ENCODE measurements around the gene RAMAC. TPM values are rescaled to one million over a fixed set of nuclear protein-coding genes. Genes with fewer than 3 reads are reported as not detected.

Gene RAMAC
- polyA plus RNA-seq, 2 of the 4 experiments (the other 2 are of a cell fraction), result 38.9 to 68.1 TPM

- peak; percentile 93 to 96 for ATAC-seq
- Histone ChIP-seq H3K9me3 (no peaks in the 10 kb centered on the region), H3K4me2 (peak within 1 kb of the TSS; percentile 94), H3K4me3 (peak within 1 kb of the TSS; percentile 72), H3K4me1 (peaks cover 26% of the 10 kb centered on the region), H3K27ac (peak within 1 kb of the TSS; percentile 78 to 92)
- CTCF ChIA-PET, result interaction anchor here (0.6 to 5.4 kb wide), 47 partner anchors 8 to 631 kb away, joined by 3 to 60 read pairs (median 4); partner anchors contain the start of genes BTBD1, RAMAC, RPS17 and SH3GL3
- peak; percentile 94 to 95 for DNase-seq (ENCODE audit: low read depth in 1 of 2, low spot score in 1 of 2)
- POLR2A ChIA-PET, result interaction anchor here (0.6 to 2.6 kb wide), 11 partner anchors 11 to 471 kb away, joined by 3 to 16 read pairs (median 4); partner anchors contain the start of genes BTBD1, RAMAC and RPS17
- FAIRE-seq, result no peak
- 8% methylated on average over 60 of the region's 64 CpGs for WGBS (ENCODE audit: missing lambda C conversion rate)
- peak; percentile 98 for TF ChIP-seq MYC (IDR thresholded peaks at IDR 0.05; ENCODE audit: borderline replicate concordance, low read length)
- peak; percentile 71 for TF ChIP-seq CTCF (IDR thresholded peaks at IDR 0.05)
- no peak for TF ChIP-seq EP300 (IDR thresholded peaks at IDR 0.05)
- no peak for TF ChIP-seq MAFK (IDR thresholded peaks at IDR 0.05; ENCODE audit: partially characterized antibody)
- no peak for TF ChIP-seq CEBPB (IDR thresholded peaks at IDR 0.05)
- peak; percentile 99 for TF ChIP-seq MAX (IDR thresholded peaks at IDR 0.05)
- TF ChIP-seq KDM5A (IDR thresholded peaks at IDR 0.05), result peak; percentile 64; the same call in 1 of the 2 replicates
- TF ChIP-seq ZC3H11A (IDR thresholded peaks at IDR 0.05), result no peak
- no peak for TF ChIP-seq POLR2AphosphoS2 (conservative IDR thresholded peaks at IDR 0.05; ENCODE audit: low read length)
- peak; percentile 39; the same call in 1 of the 2 replicates for TF ChIP-seq NPAS2 (CRISPR knock-in tag; IDR thresholded peaks at IDR 0.05; ENCODE audit: borderline replicate concordance)
- TF ChIP-seq CBX8 (IDR thresholded peaks at IDR 0.05), result no peak
- TF ChIP-seq CHD4 (IDR thresholded peaks at IDR 0.05; ENCODE audit: borderline replicate concordance), result no peak
- TF ChIP-seq PHF8 (IDR thresholded peaks at IDR 0.05; ENCODE audit: borderline replicate concordance, low read depth), result peak; percentile 68
- TF ChIP-seq NR3C1 (IDR thresholded peaks at IDR 0.05), result no peak
- TF ChIP-seq BHLHE40 (IDR thresholded peaks at IDR 0.05; ENCODE audit: low read depth, low read length), result no peak
- TF ChIP-seq HEYL (CRISPR knock-in tag; IDR thresholded peaks at IDR 0.05), result no peak; the same call in 1 of the 2 replicates
- TF ChIP-seq ELK1 (IDR thresholded peaks at IDR 0.05; ENCODE audit: low read depth, low read length), result no peak
- no peak for TF ChIP-seq RCOR1 (IDR thresholded peaks at IDR 0.05; ENCODE audit: low read depth, low read length)
- TF ChIP-seq RNF2 (IDR thresholded peaks at IDR 0.05; ENCODE audit: borderline replicate concordance, low read depth), result no peak
- TF ChIP-seq RFX5 (IDR thresholded peaks at IDR 0.05), result no peak; the same call in 1 of the 2 replicates
- peak; percentile 42; the same call in 2 of the 3 replicates for TF ChIP-seq SMC3 (IDR thresholded peaks at IDR 0.05)
- peak; percentile 63; the same call in 1 of the 2 replicates for TF ChIP-seq ATOH8 (CRISPR knock-in tag; IDR thresholded peaks at IDR 0.05; ENCODE audit: low read depth)
- TF ChIP-seq FOXS1 (CRISPR knock-in tag; IDR thresholded peaks at IDR 0.05), result no peak
- 0 out of 2 replicates have a peak, but pooled peaks have one; percentile 62 for TF ChIP-seq HOXA7 (CRISPR knock-in tag; IDR thresholded peaks at IDR 0.05)
- peak in 1 of 2 experiments; percentile 33; a peak in 1 of 5 replicates for TF ChIP-seq RAD21 (conservative IDR thresholded peaks at IDR 0.05 in 1 of 2, IDR thresholded peaks at IDR 0.05 in 1 of 2)
- TF ChIP-seq BCL3 (IDR thresholded peaks at IDR 0.05), result peak; percentile 90
- TF ChIP-seq ZFP36 (IDR thresholded peaks at IDR 0.05; ENCODE audit: borderline replicate concordance, partially characterized antibody), result no peak
- TF ChIP-seq REST (IDR thresholded peaks at IDR 0.05), result no peak
- TF ChIP-seq ZNF302 (CRISPR knock-in tag; IDR thresholded peaks at IDR 0.05), result 0 out of 2 replicates have a peak, but pooled peaks have one; percentile 48
- TF ChIP-seq EHMT2 (IDR thresholded peaks at IDR 0.05; ENCODE audit: low read depth), result no peak
Measured at GRCh38 chr15:83011271-83012075, 25.5 kb downstream of the RAMAC start, which contains the start of gene C15orf40. Gene C15orf40 (minus strand): TSS chr15:83011639. CDS start chr15:83011607, 32 bp downstream.

Data from A549 (cell line).